ENCODE results near the gene NIP7. TPM values are rescaled to one million over a fixed set of nuclear protein-coding genes. Genes with fewer than 3 reads are reported as not detected.

The NIP7 gene
- polyA plus RNA-seq, 1 donor (not counting 4 experiments of a cell fraction or from before 2014, with no cell fraction given) = 31.3 TPM

- Histone ChIP-seq H3K36me3 (ENCODE audit: control insufficient read depth in 2 of 2, extremely low read depth in 1 of 2, insufficient read depth in 2 of 2, low read length in 2 of 2) (peaks cover 34 to 40% of the 10 kb centered on the region in 2 experiments), H3K9me1 (ENCODE audit: control insufficient read depth, extremely low read depth, insufficient read depth, low read length) (peaks cover 3% of the 10 kb centered on the region), H3K9ac (ENCODE audit: control insufficient read depth, extremely low read depth, insufficient read depth, low read length) (no peak overlapping the region), H3K4me2 (ENCODE audit: control insufficient read depth, extremely low read depth, insufficient read depth, low read depth, low read length) (no peak overlapping the region), H3K4me1 (ENCODE audit: control insufficient read depth, extremely low read depth, insufficient read depth, low read length) (peaks cover 6% of the 10 kb centered on the region), H3K4me3 (ENCODE audit: control insufficient read depth in 2 of 3, extremely low read depth in 1 of 3, insufficient read depth in 2 of 3, low read depth in 1 of 3, low read length in 3 of 3) (no peak overlapping the region), H2AFZ (ENCODE audit: control insufficient read depth, low read length) (no peak overlapping the region), H4K20me1 (ENCODE audit: control insufficient read depth, extremely low read depth, insufficient read depth, low read length) (peaks cover 6% of the 10 kb centered on the region), H3K27ac (ENCODE audit: control insufficient read depth, insufficient read depth, low read length) (no peak overlapping the region), H3K9me3 (ENCODE audit: control insufficient read depth, low read depth, low read length) (no peaks in the 10 kb centered on the region), H3K79me2 (ENCODE audit: control insufficient read depth, insufficient read depth, low read length) (peaks cover 57% of the 10 kb centered on the region), H3K27me3 (ENCODE audit: control insufficient read depth, extremely low read depth, insufficient read depth, low read length) (no peaks in the 10 kb centered on the region)
- dilution Hi-C loops (cut with MboI; ENCODE audit: extremely low pct_ligation_motif_present, low sequenced_read_pairs) = no loop called here
- no peak for TF ChIP-seq EZH2 (IDR thresholded peaks at IDR 0.05; ENCODE audit: low read length)
- TF ChIP-seq CTCF (optimal IDR thresholded peaks at IDR 0.05 in 1 of 3, IDR thresholded peaks at IDR 0.05 in 1 of 3, conservative IDR thresholded peaks at IDR 0.05 in 1 of 3; ENCODE audit: extremely low read depth in 1 of 3, insufficient read depth in 2 of 3, low read length in 3 of 3) = no peak
- DNase-seq (ENCODE audit: low read depth, low spot score) (no peak), FAIRE-seq (no peak)
Observed at GRCh38 chr16:69315486-69316311, 23.9 kb upstream of the NIP7 start.

GRCh38 chr16:69316595-69317034 lies 23.0 kb upstream of the NIP7 start:
- Histone ChIP-seq H3K4me2 (ENCODE audit: control insufficient read depth, extremely low read depth, insufficient read depth, low read depth, low read length) (no peak overlapping the region), H2AFZ (ENCODE audit: control insufficient read depth, low read length) (no peak overlapping the region), H3K36me3 (ENCODE audit: control insufficient read depth in 2 of 2, extremely low read depth in 1 of 2, insufficient read depth in 2 of 2, low read length in 2 of 2) (peaks cover 43 to 47% of the 10 kb centered on the region in 2 experiments), H3K4me3 (ENCODE audit: control insufficient read depth in 2 of 3, extremely low read depth in 1 of 3, insufficient read depth in 2 of 3, low read depth in 1 of 3, low read length in 3 of 3) (no peak overlapping the region), H3K9ac (ENCODE audit: control insufficient read depth, extremely low read depth, insufficient read depth, low read length) (no peak overlapping the region), H3K27me3 (ENCODE audit: control insufficient read depth, extremely low read depth, insufficient read depth, low read length) (no peaks in the 10 kb centered on the region), H3K9me3 (ENCODE audit: control insufficient read depth, low read depth, low read length) (no peaks in the 10 kb centered on the region), H3K9me1 (ENCODE audit: control insufficient read depth, extremely low read depth, insufficient read depth, low read length) (peaks cover 3% of the 10 kb centered on the region), H3K79me2 (ENCODE audit: control insufficient read depth, insufficient read depth, low read length) (peaks cover 60% of the 10 kb centered on the region), H4K20me1 (ENCODE audit: control insufficient read depth, extremely low read depth, insufficient read depth, low read length) (peaks cover 9% of the 10 kb centered on the region), H3K27ac (ENCODE audit: control insufficient read depth, insufficient read depth, low read length) (no peak overlapping the region), H3K4me1 (ENCODE audit: control insufficient read depth, extremely low read depth, insufficient read depth, low read length) (peaks cover 5% of the 10 kb centered on the region)
- no peak for FAIRE-seq
- dilution Hi-C loops (cut with MboI; ENCODE audit: extremely low pct_ligation_motif_present, low sequenced_read_pairs) = no loop called here
- TF ChIP-seq EZH2 (IDR thresholded peaks at IDR 0.05; ENCODE audit: low read length) (no peak), CTCF (optimal IDR thresholded peaks at IDR 0.05 in 1 of 3, IDR thresholded peaks at IDR 0.05 in 1 of 3, conservative IDR thresholded peaks at IDR 0.05 in 1 of 3; ENCODE audit: extremely low read depth in 1 of 3, insufficient read depth in 2 of 3, low read length in 3 of 3) (no peak)
- DNase-seq (ENCODE audit: low read depth, low spot score) = no peak
